HL-60/S4 treated with retinoic acid at 250 ng/mL for 4 days and 3 days (cell line): ENCODE measurements around the gene EXOC3L2.

Experiments
- in situ Hi-C: fragments of 300-500 bp; cut with MboI; formaldehyde crosslinking; loops from 2 replicates; pipeline ENCODE4 v1.7.0; 2022; ENCODE audit warnings: low sequenced_read_pairs

Gene EXOC3L2

GRCh38 chr19:45182758-45183157 is 62.4 kb downstream of the EXOC3L2 start:
- in situ Hi-C loops, result no loop called here

- in situ Hi-C loops, result no loop called here
These were observed 64.3 kb downstream of the EXOC3L2 start for GRCh38 chr19:45180936-45181335.

- in situ Hi-C loops, result no loop called here
These were observed 65.3 kb downstream of the EXOC3L2 start for GRCh38 chr19:45179892-45180370.

GRCh38 chr19:45179072-45179891 is 65.9 kb downstream of the EXOC3L2 start:
- in situ Hi-C loops, result no loop called here

GRCh38 chr19:45178262-45179071 is 66.7 kb downstream of the EXOC3L2 start, which contains the start of gene BLOC1S3:
Gene BLOC1S3, plus strand, starts transcription at chr19:45178784. Its CDS starts 513 bp downstream, at chr19:45179297.
- in situ Hi-C loops, result no loop called here

GRCh38 chr19:45177817-45178261 is 67.4 kb downstream of the EXOC3L2 start, which contains the start of gene TRAPPC6A:
Gene TRAPPC6A, minus strand, starts transcription at chr19:45178237. Its CDS starts 19 bp downstream, at chr19:45178218.
- in situ Hi-C loops, result no loop called here

- in situ Hi-C loops, result no loop called here
These were observed 69.5 kb downstream of the EXOC3L2 start for GRCh38 chr19:45175515-45176345.

GRCh38 chr19:45173816-45174215 is 71.4 kb downstream of the EXOC3L2 start:
- in situ Hi-C loops, result no loop called here

GRCh38 chr19:45172611-45173208 is 72.5 kb downstream of the EXOC3L2 start:
- in situ Hi-C loops, result no loop called here

- in situ Hi-C loops, result no loop called here
These were observed 73.0 kb downstream of the EXOC3L2 start for GRCh38 chr19:45172173-45172572.

GRCh38 chr19:45171211-45171623 is 74.0 kb downstream of the EXOC3L2 start:
- in situ Hi-C loops, result no loop called here

- in situ Hi-C loops, result no loop called here
These were observed 74.8 kb downstream of the EXOC3L2 start for GRCh38 chr19:45170146-45171106.

GRCh38 chr19:45169602-45170001 is 75.6 kb downstream of the EXOC3L2 start:
- in situ Hi-C loops, result no loop called here

GRCh38 chr19:45168767-45169351 is 76.3 kb downstream of the EXOC3L2 start:
- in situ Hi-C loops, result no loop called here

GRCh38 chr19:45166723-45167252 is 78.4 kb downstream of the EXOC3L2 start:
- in situ Hi-C loops, result no loop called here

- in situ Hi-C loops, result no loop called here
These were observed 80.5 kb downstream of the EXOC3L2 start for GRCh38 chr19:45164577-45165335.

GRCh38 chr19:45163751-45164460 is 81.3 kb downstream of the EXOC3L2 start:
- in situ Hi-C loops, result no loop called here
